GM12878 (cell line): ENCODE results near the gene NCS1. TPM values are rescaled to one million over a fixed set of nuclear protein-coding genes. Genes with fewer than 3 reads are reported as not detected.

ENCODE experiments used
- ATAC-seq: fragments of 200-7000 bp; cut with Tn5 transposase; 3 replicates; pipeline ENCODE4 v1.9.1; 2020; ENCODE audit warnings: mild to moderate bottlenecking, moderate library complexity
- BruUV-seq: library from RNA; stranded (reverse); fragments of 400-500 nt; replicated peaks from 2 replicates; lab custom pipeline; 2021; lab: Mats Ljungman, UMichigan
- CTCF ChIA-PET: fragments of 300-600 bp; sonication (Branson Sonifier 250); formaldehyde crosslinking; extraction: SDS; loops from one replicate; lab custom pipeline; 2021; ENCODE audit warnings: inconsistent platforms; lab: Yijun Ruan, JAX
- POLR2A ChIA-PET: fragments of 350-600 bp; formaldehyde crosslinking; extraction: SDS; loops from one replicate; lab custom pipeline; 2021; ENCODE audit warnings: inconsistent platforms; lab: Charles Lee
- RAD21 ChIA-PET: fragments of 300-600 bp; sonication (Branson Sonifier 250); formaldehyde crosslinking; loops from one replicate; lab custom pipeline; 2023; ENCODE audit warnings: antibody characterized with exemption; ENCODE audit not compliant: unreplicated experiment; lab: Charles Lee
- SMC1A ChIA-PET: fragments of 300-600 bp; sonication (Branson Sonifier 250); formaldehyde crosslinking; loops from one replicate; lab custom pipeline; 2023; ENCODE audit not compliant: unreplicated experiment, uncharacterized antibody; lab: Charles Lee
- DNase-seq: peaks from one replicate; pipeline ENCODE4 v3.0.0-alpha.2; 2011; ENCODE audit warnings: low read depth, low spot score
- FAIRE-seq: peaks from 3 replicates; lab custom pipeline; 2011; peaks lifted over from hg19 to GRCh38; lab: Jason Lieb, UNC
- H2AFZ ChIP-seq: 2 replicates; pipeline ENCODE4 v1.6.0; 2011; ENCODE audit warnings: low read depth, low read length, control low read depth; ENCODE audit not compliant: control insufficient read depth
- H3K27ac ChIP-seq: 2 replicates; pipeline ENCODE4 v1.5.1; 2011; ENCODE audit warnings: control low read depth; ENCODE audit not compliant: control insufficient read depth, insufficient read depth
- H3K27me3 ChIP-seq, 2 experiments: replicated peaks in 1 of 2; 2 replicates each; pipeline versions ENCODE4 v1.6.0 to v1.6.1; 2011; ENCODE audit warnings: low read length in 1 of 2; ENCODE audit not compliant: control insufficient read depth in 2 of 2, insufficient read depth in 2 of 2
- H3K36me3 ChIP-seq, 2 experiments: 2 replicates each; pipeline ENCODE4 v1.5.1; 2011; ENCODE audit warnings: low read length in 1 of 2; ENCODE audit not compliant: control insufficient read depth in 2 of 2, insufficient read depth in 2 of 2
- H3K4me1 ChIP-seq: 2 replicates; pipeline ENCODE4 v1.6.1; 2011; ENCODE audit warnings: mild to moderate bottlenecking, low read length, moderate library complexity, mixed read lengths; ENCODE audit not compliant: control insufficient read depth, insufficient read depth
- H3K4me2 ChIP-seq: 2 replicates; pipeline ENCODE4 v1.6.0; 2011; ENCODE audit warnings: control low read depth; ENCODE audit not compliant: control insufficient read depth, insufficient read depth
- H3K4me3 ChIP-seq: fragments of 200-600 bp; sonication (generic); 2 replicates; pipeline ENCODE4 v1.5.1; 2016
- H3K79me2 ChIP-seq: 2 replicates; pipeline ENCODE4 v1.6.0; 2011; ENCODE audit warnings: low read length; ENCODE audit not compliant: control insufficient read depth, insufficient read depth
- H3K9ac ChIP-seq: 2 replicates; pipeline ENCODE4 v1.8.0; 2011; ENCODE audit warnings: low read length, control low read depth, mixed read lengths; ENCODE audit not compliant: control insufficient read depth, insufficient read depth
- H3K9me3 ChIP-seq: replicated peaks from 3 replicates; pipeline ENCODE4 v1.5.1; 2011; ENCODE audit warnings: mild to moderate bottlenecking, low read length; ENCODE audit not compliant: control insufficient read depth, insufficient read depth
- H4K20me1 ChIP-seq: 2 replicates; pipeline ENCODE4 v1.6.0; 2011; ENCODE audit not compliant: control insufficient read depth, insufficient read depth
- ATF3 ChIP-seq: IDR thresholded peaks from 2 replicates; pipeline ENCODE4 v1.6.1; 2011; ENCODE audit warnings: low read depth, mild to moderate bottlenecking, low read length, moderate library complexity, borderline replicate concordance; ENCODE audit errors: extremely low read depth
- CBX5 ChIP-seq: sonication (generic); IDR thresholded peaks from 2 replicates; pipeline ENCODE4 v1.6.1; 2016; ENCODE audit warnings: low read depth, moderate library complexity, mild to moderate bottlenecking, inconsistent platforms
- EGR1 ChIP-seq, 2 experiments: IDR thresholded peaks; 1 replicate in 1 of 2; 2 replicates in 1 of 2; pipeline ENCODE4 v1.6.1; 2011 to 2012; ENCODE audit warnings: low read depth in 2 of 2, low read length in 2 of 2, borderline replicate concordance in 1 of 2, mild to moderate bottlenecking in 1 of 2, moderate library complexity in 1 of 2
- EP300 ChIP-seq, 2 experiments: fragments of 150-350 bp in 1 of 2; IDR thresholded peaks; 2 replicates each; pipeline ENCODE4 v1.6.1; 2011 to 2012; ENCODE audit warnings: low read depth in 2 of 2, low read length in 2 of 2, borderline replicate concordance in 1 of 2, improper control_type of control experiment in 1 of 2, inconsistent platforms in 1 of 2; ENCODE audit not compliant: control insufficient read depth in 1 of 2
- FOS ChIP-seq: IDR thresholded peaks from 3 replicates; pipeline ENCODE4 v1.6.1; 2011; ENCODE audit warnings: borderline replicate concordance; ENCODE audit not compliant: insufficient read length; ENCODE audit errors: extremely low read depth
- FOXM1 ChIP-seq: IDR thresholded peaks from 2 replicates; pipeline ENCODE4 v1.6.1; 2012; ENCODE audit warnings: low read depth, mild to moderate bottlenecking, inconsistent platforms, low read length, moderate library complexity
- GATAD2B ChIP-seq: fragments of 450-650 bp; conservative IDR thresholded peaks from 2 replicates; pipeline ENCODE4 v1.6.1; 2017; ENCODE audit warnings: low read depth, mild to moderate bottlenecking, moderate library complexity
- IKZF2 ChIP-seq, 2 experiments: fragments of 450-650 bp; IDR thresholded peaks; 2 replicates each; pipeline ENCODE4 v1.6.1; 2017; ENCODE audit warnings: mild to moderate bottlenecking in 2 of 2, moderate library complexity in 2 of 2
- MTA2 ChIP-seq: fragments of 450-650 bp; IDR thresholded peaks from 2 replicates; pipeline ENCODE4 v1.6.1; 2016; ENCODE audit warnings: low read depth, mild to moderate bottlenecking, moderate library complexity
- MTA3 ChIP-seq: IDR thresholded peaks from 2 replicates; pipeline ENCODE4 v1.6.1; 2012; ENCODE audit warnings: low read length, inconsistent platforms, borderline replicate concordance
- MXI1 ChIP-seq: fragments of 150-350 bp; IDR thresholded peaks from 2 replicates; pipeline ENCODE4 v1.6.1; 2011; ENCODE audit warnings: low read depth, mild to moderate bottlenecking, inconsistent platforms, low read length, improper control_type of control experiment
- NBN ChIP-seq: fragments of 450-650 bp; IDR thresholded peaks from 2 replicates; pipeline ENCODE4 v1.6.1; 2016
- POU2F2 ChIP-seq: IDR thresholded peaks from 3 replicates; pipeline ENCODE4 v1.6.1; 2011; ENCODE audit warnings: low read depth, mild to moderate bottlenecking, low read length, borderline replicate concordance
- RCOR1 ChIP-seq: conservative IDR thresholded peaks from 2 replicates; pipeline ENCODE4 v1.6.1; 2012; ENCODE audit warnings: low read depth, low read length, improper control_type of control experiment
- SMARCA5 ChIP-seq: fragments of 450-650 bp; IDR thresholded peaks from 2 replicates; pipeline ENCODE4 v1.6.1; 2017; ENCODE audit warnings: mild to moderate bottlenecking
- STAT3 ChIP-seq: IDR thresholded peaks from 2 replicates; pipeline ENCODE4 v1.6.1; 2011; ENCODE audit warnings: low read depth, low read length, improper control_type of control experiment
- WGBS: methylation state at CpG from one replicate; pipeline ENCODE4 v1.1.6; 2016; ENCODE audit warnings: low lambda C conversion rate; ENCODE audit not compliant: insufficient replicate concordance, insufficient coverage; ENCODE audit errors: missing lambda C conversion rate; 5-methylcytosine and 5-hydroxymethylcytosine counted together
- in situ Hi-C: fragments of 300-500 bp; cut with MboI; formaldehyde crosslinking; loops from 9 replicates; pipeline ENCODE4 v1.14.3; 2018; ENCODE audit warnings: mixed read lengths
- intact Hi-C: fragments of 100-400 bp; cut with micrococcal nuclease; formaldehyde crosslinking; loops from one replicate; pipeline ENCODE4 v1.14.2; 2022; ENCODE audit not compliant: unreplicated experiment
- polyA plus RNA-seq, 11 experiments: library from polyadenylated mRNA; depleted of rRNA in 4 of 11; unstranded in 6 of 11; stranded (reverse) in 5 of 11; fragments of >200 nt; fragmentation: Nextera tagmentation in 4 of 11; fragmentation: Illumina TruSeq in 1 of 11; extraction: Ambion mirVana in 4 of 11; extraction: Trizol in 1 of 11; gene quantifications; 1 replicate in 1 of 11; 2 replicates in 10 of 11; pipeline versions ENCODE4 v1.2.1 to v1.2.3, GENCODE V29; 2011 to 2016; ENCODE audit warnings: inconsistent platforms in 2 of 11, missing spikeins in 2 of 11, low read depth in 1 of 11
- total RNA-seq, 4 experiments: library from RNA; depleted of rRNA in 3 of 4; stranded (reverse); fragments of >200 nt in 3 of 4; fragmentation: Illumina TruSeq in 1 of 4; extraction: Trizol in 1 of 4; gene quantifications; 2 replicates each; pipeline versions ENCODE4 v1.2.1 to v1.2.3, GENCODE V29; 2013 to 2021

The NCS1 gene
- total and polyA plus RNA-seq, 10 of the 15 experiments (the other 5 are each of a cell fraction or from before 2014, with no cell fraction given), result 0.04 to 0.22 (median 0.06) TPM; not detected in 4

DNA sequence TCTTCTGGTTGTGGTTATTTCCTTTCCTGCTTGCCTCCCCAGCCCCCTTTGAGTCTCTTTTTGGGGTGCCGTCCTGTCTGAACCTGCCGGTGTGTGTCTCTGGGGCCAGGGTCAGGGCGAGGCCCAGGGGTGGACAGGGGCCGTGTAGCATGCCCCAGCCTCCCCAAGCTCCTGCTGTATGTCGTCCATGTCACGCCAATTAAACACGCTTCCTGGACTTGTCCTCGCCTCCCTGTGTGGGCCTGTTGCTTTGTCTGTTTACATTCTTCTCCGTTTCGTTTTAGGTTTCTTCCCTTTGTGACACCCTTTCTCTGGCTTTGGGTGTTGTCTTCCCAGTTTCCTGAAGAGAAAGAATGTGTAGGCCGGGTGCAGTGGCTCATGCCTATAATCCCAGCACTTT, 64.9 kb downstream of the NCS1 start:
- FAIRE-seq (no peak), DNase-seq (no peak), ATAC-seq (no peak)
- TF ChIP-seq MTA2 (no peak), EP300 (IDR thresholded peaks at IDR 0.05; ENCODE audit: borderline replicate concordance in 1 of 2, control insufficient read depth in 1 of 2, low read depth in 2 of 2, low read length in 2 of 2) (no peak), NBN (no peak), RCOR1 (no peak), STAT3 (no peak), IKZF2 (IDR thresholded peaks at IDR 0.05) (no peak), POU2F2 (no peak), FOS (no peak), MTA3 (no peak), FOXM1 (no peak), CBX5 (no peak), GATAD2B (no peak), MXI1 (no peak), EGR1 (IDR thresholded peaks at IDR 0.05; ENCODE audit: borderline replicate concordance in 1 of 2, low read depth in 2 of 2, low read length in 2 of 2) (no peak), SMARCA5 (no peak), ATF3 (no peak)
- H3K27ac ChIP-seq, result no peak overlapping the region
- ChIA-PET CTCF (interaction anchor here (0.7 to 6.4 kb wide), 5 partner anchors 12 to 129 kb away, joined by 3 to 96 read pairs (median 3); no protein-coding TSS in a partner anchor), POLR2A (interaction anchor here (0.7 kb wide), 1 partner anchor 93 kb away, joined by 4 read pairs; no protein-coding TSS in a partner anchor), SMC1A (interaction anchor here (0.7 to 6.2 kb wide), 2 partner anchors 130 to 892 kb away, joined by 4 to 46 read pairs; no protein-coding TSS in a partner anchor), RAD21 (interaction anchor here (1.1 to 1.3 kb wide), 2 partner anchors 108 to 129 kb away, joined by 4 to 20 read pairs; no protein-coding TSS in a partner anchor)
- no peaks in the 10 kb centered on the region for H3K27me3 ChIP-seq
- no peaks in the 10 kb centered on the region for H3K36me3 ChIP-seq
- H2AFZ ChIP-seq, result no peak overlapping the region
- no peaks in the 10 kb centered on the region for H4K20me1 ChIP-seq
- intact Hi-C loops, result loop anchor here (5.0 kb wide), 1 partner anchor 105 kb away; no protein-coding TSS in a partner anchor
- no TSS peak for BruUV-seq
- no peak overlapping the region for H3K9ac ChIP-seq
- no peak overlapping the region for H3K4me2 ChIP-seq
- no peak overlapping the region for H3K4me3 ChIP-seq
- no peaks in the 10 kb centered on the region for H3K79me2 ChIP-seq
- peaks cover 15% of the 10 kb centered on the region for H3K4me1 ChIP-seq
- 53% methylated on average over 11 of the region's 11 CpGs for WGBS
- H3K9me3 ChIP-seq, result no peaks in the 10 kb centered on the region
- in situ Hi-C loops, result loop anchor here (5.0 kb wide), 1 partner anchor 125 kb away; no protein-coding TSS in a partner anchor
